ENCODE results near the gene GJA9.
"Not testable (repeated sequence)": the region's sequence is repeated elsewhere in the genome, so short reads cannot be mapped to it uniquely, and the experiment has no call there.

GJA9 gene

DNA sequence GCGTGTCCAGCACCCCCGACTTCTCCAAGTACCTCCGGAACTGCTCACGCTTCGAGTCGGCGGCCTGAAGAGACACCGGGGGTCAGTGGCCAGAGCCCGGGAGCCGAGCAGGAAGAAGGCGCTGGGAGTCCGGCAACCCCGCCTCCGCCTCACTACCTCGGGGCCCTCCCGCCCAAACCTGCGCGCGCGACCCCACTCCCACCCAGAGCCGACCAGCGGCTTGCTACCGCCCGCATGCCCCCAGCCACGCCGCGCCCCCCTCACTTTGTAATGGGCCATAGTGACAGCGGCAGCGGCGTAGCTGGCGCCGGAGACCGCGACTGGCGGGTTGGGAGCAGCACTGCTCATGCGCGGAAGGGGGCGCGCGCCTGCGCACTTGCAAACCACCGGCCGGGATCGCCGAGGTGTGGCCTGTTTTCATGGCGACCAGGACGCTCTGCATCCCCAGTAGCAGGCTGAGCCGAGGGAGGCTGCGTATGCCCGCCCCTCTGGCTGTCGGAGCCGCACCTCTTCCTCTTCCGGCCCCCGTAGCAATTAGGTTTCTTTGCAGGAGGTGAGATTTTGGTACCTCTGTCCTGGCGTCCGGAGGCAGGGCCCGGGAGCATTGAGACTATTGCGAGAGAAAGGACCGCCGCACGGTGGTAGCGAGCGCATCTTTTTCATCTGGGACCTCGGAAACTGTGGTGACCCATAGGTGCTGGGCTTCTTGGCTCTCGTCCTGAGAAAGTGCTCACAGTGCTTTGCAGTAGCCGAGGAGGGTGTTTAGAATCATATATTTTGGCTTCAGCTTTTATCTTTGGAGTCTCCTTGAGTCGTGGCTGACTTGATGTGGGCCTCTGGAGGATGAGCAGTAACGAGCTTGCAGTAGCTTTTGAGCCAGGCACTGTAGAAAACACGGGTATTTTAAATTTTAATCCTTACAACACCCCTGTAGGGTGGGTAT, 8.1 kb downstream of the GJA9 start, which contains the start of gene MYCBP:
Gene MYCBP, minus strand, starts transcription at position 322 of the 943 bp plus-strand sequence. Its CDS starts 43 bp downstream, at position 279.
- DNase-seq (ENCODE audit: low spot score), result peak; percentile 93

DNA sequence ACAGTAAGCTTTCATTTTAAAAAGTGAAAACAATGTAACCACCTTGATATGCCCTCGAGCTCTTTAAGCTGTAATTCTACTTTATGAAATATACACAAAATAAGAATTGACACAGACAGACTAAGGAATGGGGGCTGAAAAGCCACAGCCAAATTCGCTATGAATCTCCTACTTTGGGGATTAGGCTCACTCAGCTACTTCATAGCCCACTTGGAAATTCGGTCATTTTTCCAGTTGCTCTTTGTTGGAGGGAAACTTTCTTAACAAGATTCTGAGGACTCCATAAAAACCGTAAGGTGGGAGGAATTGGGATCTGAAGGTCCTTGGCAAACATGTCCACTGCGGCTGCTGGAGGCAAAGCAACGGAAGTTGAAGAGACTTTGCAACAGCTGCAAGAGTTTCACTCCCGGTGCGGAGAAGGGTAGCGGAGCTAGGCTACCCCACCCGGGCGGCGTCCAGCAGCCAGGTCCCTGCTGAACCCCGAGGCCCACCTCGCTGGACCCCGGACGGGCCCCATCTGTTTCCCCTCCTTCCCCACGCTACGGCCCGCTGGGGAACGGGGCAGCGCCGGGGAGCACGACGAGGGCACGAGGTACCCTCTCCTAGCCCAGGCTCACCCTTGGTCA, 8.9 kb downstream of the GJA9 start:
- DNase-seq (ENCODE audit: low spot score), result no peak

- DNase-seq (ENCODE audit: low spot score), result no peak
Observed at GRCh38 chr1:38870996-38871395, 10.4 kb downstream of the GJA9 start.

DNA sequence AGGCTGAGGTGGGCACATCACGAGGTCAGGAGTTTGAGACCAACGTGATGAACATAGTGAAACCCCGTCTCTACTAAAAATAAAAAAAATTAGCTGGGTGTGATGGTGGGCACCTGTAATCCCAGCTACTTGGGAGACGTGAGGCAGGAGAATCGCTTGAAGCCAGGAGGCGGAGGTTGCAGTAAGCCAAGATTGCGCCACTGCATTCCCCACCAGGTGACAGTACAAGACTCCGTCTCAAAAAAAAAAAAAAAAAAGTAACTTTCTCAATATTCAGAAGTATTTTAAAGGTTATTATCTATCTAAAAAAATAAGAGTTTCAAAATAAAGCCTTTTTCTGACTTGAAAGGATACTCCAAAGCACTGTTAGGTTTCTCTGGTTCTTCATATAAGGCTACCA, 14.2 kb downstream of the GJA9 start:
- no peak for DNase-seq (ENCODE audit: low spot score)

GRCh38 chr1:38865112-38865715, 16.2 kb downstream of the GJA9 start:
- DNase-seq (ENCODE audit: low spot score), result no peak

- no peak for DNase-seq (ENCODE audit: low spot score)
Observed at GRCh38 chr1:38860454-38860795, 21.0 kb downstream of the GJA9 start.

DNA sequence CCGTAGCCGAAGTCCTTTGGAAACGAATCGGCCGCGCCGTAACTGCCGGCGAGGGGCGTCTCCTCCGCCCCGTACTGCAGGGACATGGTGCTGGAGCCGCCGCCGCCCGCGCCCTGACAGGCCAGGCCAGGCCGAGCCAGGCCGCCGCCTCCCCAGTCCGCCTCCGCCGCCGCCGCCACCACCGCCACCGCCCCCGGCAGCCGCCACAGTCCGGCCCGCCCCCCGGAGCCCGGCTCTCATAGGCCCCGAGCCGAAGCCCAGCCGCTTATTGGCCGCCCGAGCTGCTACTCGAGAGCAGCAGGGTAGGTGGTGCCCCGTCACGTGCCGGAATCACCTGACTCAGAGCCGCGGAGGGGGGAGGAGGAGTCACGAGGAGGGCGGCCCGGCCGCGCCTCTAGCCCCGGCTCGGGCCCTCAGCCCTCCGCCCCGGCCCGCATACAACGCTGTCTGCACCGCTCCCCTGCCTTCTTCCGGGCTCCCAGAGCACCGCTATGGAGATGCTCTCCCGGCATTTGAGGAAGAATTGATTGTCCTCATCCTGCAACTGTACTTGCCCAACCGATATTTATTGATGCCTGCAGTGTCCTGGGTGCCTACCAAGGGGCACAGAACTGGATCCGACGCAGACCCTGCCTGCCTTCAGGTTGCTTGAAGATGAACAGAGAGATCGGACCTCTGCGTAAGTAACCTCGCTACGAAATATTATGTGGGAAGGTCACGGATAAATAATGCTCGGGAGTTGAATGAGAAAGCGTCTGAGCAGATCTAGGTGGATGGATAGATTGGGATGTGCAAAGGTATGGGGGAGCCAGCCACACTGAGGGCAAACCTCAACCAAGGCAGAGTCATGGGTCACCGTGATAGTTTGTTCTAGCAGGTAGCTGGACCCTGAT, 21.6 kb downstream of the GJA9 start, which contains the start of gene RRAGC:
Gene RRAGC, minus strand, starts transcription at position 212 of the 893 bp plus-strand sequence. Its CDS starts 126 bp downstream, at position 86.
- peak; percentile 97 for DNase-seq (ENCODE audit: low spot score)

DNA sequence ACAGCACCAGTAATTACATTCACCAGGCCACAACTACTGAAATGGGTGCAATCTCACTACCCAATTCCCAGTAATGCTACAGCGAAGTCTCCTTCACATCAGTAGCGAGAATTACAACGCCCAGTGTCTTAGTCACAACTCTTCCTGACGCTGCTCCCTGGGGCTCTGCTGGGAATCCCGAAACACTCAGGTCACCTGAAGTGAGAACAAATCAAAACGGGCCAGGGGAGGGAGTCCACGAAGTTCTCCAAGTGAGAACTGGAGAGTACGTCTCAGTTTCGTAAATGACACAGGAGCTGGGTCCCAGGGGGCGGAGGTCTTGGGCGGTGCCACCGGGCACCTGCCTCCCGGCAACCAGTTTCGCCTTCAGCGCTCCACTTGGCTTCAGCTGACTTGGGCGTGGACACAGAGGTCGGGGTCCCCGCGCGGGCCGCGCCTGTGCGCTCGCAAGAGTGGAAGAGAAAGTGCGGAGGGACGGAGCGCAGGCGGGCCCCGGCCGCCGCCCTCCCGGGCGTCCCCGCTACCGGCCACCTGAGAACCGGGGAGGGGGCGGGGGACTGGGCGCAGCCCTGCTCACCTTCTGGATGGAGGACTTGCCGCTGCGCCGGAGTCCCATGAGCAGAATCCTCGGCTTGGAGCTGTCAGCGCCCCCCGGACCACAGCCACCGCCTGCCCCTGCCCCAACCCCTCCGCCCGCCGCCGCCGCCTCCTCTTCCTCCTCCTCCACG, 22.4 kb downstream of the GJA9 start:
- peak; percentile 37 for DNase-seq (ENCODE audit: low spot score)

- no peak for DNase-seq (ENCODE audit: low spot score)
Observed at GRCh38 chr1:38852780-38853179, 28.6 kb downstream of the GJA9 start.

DNA sequence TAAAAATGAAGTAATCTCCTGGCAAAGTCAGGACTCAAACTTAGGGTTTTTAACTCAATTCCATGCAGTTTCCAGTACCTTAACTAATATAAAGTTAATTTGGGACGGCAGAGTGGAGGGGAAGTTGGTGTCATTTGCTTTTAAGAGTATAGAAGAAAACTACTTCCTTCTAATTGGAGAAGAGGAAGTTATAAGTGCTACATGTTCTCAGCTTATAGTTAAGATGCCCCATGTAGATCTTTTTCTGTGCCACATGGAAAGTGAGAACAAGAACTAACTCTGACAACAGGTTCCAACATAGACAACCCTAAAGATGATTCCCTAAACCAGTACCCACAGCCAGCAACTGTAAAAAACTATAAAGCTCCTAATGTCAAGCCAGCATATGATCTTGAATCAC, 33.3 kb downstream of the GJA9 start:
- DNase-seq (ENCODE audit: low spot score), result no peak

GRCh38 chr1:38846210-38846609, 35.2 kb downstream of the GJA9 start:
- no peak for DNase-seq (ENCODE audit: low spot score)

- DNase-seq (ENCODE audit: low spot score), result not testable (repeated sequence)
Observed at GRCh38 chr1:38845088-38845487, 36.3 kb downstream of the GJA9 start.

- DNase-seq (ENCODE audit: low spot score), result no peak
Observed at GRCh38 chr1:38840281-38840680, 41.1 kb downstream of the GJA9 start.

- DNase-seq (ENCODE audit: low spot score), result no peak
Observed at GRCh38 chr1:38839363-38839762, 42.0 kb downstream of the GJA9 start.

GRCh38 chr1:38836316-38836715, 45.1 kb downstream of the GJA9 start:
- not testable (repeated sequence) for DNase-seq (ENCODE audit: low spot score)

DNA sequence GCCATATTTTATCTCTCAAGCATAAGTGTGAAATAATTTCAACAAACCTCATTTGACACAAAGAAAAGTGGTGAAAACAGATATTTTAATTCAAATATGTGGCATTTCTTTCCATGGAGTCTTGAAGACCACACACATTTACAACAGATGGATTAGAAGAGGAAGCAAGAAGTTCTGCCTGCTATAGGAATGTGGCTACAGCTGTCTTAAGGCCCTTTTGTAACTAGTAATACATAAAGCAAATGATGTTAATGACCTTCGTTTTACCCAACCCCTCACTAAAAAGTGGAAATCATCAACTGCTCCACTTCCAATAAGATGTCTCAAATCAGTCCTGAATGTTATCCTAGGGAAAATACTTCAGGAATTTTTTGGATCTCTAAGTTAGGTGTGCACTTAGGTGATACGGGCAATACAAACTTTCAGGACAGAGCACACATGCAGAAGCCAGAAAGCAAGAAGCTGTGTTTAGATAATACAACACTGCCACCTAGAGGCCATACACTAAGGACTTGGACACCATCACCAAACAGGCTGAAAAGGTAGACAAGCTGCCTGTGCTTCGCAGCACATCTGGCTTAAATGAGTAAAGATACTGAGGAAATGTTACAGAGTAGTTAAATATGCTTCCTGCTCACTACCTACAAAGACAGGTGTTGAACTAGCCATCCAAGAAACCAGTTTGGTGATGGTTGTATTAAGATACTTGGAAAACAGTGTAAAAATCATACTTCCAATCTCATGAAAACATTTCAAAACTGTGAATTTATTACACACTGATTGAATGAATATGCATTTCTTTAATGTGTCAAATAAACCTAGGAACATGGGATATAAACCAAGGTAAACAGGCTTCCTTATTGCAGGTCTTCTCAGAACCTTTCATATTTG, 46.2 kb downstream of the GJA9 start:
- no peak for DNase-seq (ENCODE audit: low spot score)

DNA sequence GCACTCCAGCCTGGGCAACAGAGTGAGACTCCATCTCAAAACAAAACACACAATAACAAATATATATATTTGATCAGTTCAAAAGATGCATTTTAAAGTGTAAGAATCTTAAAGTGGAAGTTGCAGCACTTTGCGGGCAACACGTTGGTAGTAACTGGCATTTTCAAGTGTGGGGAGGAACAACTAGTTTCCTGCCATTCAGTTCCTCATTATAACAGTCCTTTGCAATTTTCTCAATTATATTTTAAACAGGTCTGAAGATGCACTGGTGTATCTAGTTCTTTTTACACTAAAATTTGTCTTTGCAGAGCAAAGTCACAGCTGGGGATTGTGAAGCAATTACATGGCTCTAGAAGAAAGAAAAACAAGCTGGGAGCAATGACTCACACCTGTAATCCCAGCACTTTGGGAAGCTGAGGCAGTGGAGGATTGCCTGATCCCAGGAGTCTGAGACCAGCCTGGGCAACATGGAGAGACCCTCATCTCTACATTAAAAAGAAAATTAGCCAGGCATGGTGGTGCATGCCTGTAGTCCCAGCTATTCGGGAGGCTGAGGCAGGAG, 47.1 kb downstream of the GJA9 start:
- no peak for DNase-seq (ENCODE audit: low spot score)

GRCh38 chr1:38833146-38833545, 48.2 kb downstream of the GJA9 start:
- DNase-seq (ENCODE audit: low spot score), result no peak

DNA sequence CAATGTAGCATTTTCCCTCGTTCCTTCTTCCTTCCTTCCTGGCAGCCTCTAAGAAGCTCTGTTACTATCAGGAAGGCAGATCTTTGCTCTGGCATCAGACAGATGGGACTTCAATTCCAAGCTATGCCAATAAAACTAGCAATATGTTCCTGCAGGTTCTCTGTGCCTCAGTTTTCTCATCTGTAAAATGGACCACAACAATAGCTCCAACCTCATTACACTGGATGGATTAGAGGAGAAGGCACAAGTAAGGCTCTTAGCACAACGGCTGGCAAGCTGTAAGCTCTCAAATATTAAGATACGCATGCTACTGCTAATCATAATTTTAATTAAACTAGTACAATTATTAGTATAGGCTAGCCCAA, 49.0 kb downstream of the GJA9 start:
- DNase-seq (ENCODE audit: low spot score), result no peak
